ENCODE data around the gene GDE1.

The GDE1 gene

DNA sequence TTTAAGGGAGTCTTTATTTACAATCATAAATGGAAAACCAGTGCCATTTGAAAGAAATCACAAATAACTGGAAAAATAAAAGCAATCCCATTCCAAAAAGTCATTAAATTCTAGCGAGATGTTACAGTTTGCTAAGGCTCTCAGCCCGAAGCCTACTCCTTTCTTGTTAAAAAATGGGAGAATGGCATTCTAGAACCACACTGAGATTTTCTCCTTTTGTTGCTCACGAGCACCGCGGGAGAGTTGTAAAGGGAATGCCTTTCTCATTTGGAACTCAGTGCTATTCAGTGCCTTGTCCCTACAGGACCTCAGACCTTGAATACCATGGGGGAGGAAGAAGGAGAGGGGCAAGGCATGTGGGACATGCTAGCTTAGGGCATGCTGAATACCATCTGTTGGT is 36.3 kb downstream of the GDE1 start:
- no peak for DNase-seq

DNA sequence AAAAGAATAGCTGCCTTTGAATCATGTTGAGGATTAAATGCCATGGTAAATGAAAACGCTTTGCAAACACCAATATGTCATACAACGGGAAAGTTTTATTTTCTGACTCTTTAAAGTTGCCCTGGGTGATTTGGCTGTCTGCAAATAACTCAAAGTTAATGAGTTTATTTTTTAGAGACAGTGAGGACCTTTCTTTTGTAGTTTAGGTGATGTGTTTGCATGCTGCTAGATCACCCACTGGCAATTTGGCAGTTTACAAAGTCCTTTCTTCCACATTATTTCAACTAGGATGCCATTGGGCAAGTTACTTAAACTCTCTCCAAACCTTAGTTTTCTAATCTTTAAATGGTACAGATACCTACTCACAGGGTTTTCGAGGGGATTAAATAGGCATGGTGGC is 37.8 kb downstream of the GDE1 start:
- no peak for DNase-seq

DNA sequence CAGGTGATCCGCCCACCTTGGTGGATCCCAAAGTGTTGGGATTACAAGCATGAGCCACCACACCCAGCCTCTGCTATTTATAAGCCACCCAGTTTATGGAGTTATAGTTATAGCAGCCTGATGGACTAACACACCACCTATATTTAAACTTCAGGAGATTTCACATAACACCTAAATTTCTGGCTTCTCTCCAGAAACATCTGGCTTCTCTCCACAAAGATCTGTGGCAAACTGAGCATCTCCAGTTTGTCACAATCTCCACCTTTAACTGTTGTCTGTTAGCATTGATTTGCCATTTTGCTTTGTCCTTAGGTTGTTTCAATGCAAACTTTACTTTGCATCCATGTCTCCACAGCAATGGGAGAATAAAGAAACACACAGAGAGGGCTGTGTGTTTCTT is 39.6 kb downstream of the GDE1 start:
- no peak for DNase-seq

DNA sequence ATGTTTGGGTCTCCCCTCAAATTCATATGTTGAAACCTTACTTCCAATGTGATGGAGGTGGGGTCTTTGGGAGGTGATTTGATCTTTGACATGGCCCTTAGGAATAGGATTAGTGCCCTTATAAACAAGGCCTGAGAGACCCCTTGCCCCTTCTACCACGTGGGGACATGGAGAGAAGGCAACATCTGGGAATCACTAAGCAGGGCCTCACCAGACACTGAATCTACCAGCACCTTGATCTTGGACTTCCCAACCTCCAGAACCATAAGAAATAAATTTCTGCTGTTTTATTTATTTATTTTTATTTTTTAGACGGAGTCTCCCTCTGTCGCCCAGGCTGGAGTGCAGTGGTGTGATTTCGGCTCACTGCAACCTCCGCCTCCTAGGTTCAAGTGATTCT is 40.1 kb downstream of the GDE1 start:
- no peak for DNase-seq

DNA sequence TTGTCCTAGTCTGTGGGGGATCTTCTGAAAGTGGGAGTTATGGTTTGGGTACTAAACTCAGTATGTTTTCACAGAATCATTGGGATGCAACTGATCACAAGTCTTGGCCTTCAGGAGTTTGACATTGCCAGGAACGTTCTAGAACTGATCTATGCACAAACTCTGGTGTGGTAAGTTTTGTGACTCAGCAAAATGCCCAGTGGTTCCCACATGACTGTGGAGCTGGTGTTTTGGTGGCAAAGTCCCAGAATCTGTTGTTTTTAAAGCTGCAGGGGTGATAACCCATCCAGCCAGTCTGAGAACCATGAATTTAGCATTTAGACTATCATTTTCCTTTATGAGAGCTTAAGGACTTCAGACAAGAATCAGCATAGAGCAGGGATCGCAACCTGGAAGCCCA is 40.6 kb downstream of the GDE1 start:
- DNase-seq: no peak

DNA sequence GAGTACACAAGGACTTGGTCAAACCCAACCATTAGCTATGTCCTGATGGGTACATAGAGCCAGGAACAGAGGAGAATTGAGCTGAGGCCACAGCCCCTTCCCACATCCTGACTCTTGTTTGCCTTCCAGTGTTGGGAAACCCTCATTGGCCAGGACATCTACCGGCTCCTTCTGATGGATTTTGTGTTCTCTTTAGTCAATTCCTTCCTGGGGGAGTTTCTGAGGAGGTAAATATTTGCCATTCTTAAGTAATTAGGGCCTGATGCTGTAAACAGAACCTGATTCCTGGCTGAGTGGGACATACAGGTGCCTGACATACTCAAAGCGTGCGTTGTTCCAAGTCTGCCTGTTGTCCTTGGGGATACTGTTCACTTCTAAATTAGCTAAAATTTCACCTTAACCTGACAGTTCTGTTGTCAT is 42.6 kb downstream of the GDE1 start:
- no peak for DNase-seq

DNA sequence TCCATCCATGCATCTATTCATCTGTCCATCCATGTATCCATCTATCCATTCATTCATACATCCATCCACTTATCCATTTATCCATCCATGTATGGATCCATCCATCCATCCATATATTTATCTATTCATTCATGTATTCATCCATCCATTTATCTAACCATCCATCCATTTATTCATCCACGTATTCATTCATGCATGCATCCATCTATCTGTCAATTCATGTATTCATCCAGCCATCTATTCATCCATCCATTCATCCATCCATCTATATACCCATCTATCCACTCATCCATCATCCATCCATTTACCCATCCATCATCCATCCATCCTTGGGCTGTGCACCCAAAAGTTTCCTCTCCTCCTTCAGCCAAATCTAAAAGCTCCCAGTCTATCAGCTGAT is 43.4 kb downstream of the GDE1 start:
- DNase-seq: no peak

DNA sequence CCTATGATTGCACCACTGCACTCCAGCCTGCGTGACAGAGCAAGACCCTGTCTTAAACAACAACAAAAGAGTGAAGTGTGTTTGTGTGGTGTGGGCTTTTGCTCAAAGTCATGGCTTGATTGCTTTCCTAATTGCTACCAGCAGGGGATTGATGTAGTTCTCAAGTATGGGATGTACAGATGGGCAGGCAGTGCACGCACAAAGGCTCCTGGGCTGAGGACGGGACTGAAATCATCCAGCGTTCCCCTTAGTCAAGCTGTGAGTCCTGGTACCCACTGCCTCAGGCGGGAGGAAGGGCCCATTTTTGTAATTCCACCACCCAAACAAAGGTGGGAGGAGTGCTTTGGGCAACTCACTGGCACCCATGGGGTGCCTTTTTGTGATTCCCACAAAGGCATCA is 47.3 kb downstream of the GDE1 start:
- no peak for DNase-seq

DNA sequence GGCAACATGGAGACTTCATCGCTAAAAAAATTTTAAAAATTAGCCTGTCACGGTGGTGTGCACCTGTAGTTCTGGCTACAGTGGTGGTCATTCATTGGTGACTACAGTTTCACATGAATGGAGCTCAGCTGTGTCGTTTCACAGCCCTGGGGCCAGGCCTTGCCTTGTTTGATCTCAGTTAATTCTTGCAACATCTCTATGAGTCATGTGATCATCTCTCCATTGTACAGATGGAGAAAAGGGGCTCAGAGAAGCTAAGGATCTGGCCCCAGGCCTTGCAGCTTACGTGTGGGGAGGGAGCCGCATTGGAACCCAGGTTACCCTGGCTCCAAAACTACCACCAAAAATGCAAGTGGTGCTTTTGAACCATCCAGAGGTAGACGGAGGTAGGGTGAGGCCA is 49.4 kb downstream of the GDE1 start:
- DNase-seq: no peak

DNA sequence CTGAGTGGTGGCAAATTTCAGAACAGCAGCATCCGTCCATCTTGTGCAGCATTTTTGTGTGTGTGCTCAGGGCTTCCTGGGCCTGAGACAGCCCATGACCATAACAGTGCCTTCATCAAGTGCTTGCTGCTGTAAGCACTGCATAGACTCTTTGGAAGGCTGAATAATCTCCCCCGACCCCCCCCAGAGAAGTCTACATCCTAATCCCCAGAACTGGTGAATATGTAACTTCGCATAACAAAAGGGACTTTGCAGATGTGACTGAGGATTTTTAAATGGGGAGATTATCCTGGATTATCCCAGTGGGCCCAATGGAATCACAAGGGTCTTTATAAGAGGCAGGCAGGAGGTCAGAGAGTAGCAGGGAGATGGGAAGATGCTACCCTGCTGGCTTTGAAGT is 53.6 kb downstream of the GDE1 start:
- DNase-seq: no peak

DNA sequence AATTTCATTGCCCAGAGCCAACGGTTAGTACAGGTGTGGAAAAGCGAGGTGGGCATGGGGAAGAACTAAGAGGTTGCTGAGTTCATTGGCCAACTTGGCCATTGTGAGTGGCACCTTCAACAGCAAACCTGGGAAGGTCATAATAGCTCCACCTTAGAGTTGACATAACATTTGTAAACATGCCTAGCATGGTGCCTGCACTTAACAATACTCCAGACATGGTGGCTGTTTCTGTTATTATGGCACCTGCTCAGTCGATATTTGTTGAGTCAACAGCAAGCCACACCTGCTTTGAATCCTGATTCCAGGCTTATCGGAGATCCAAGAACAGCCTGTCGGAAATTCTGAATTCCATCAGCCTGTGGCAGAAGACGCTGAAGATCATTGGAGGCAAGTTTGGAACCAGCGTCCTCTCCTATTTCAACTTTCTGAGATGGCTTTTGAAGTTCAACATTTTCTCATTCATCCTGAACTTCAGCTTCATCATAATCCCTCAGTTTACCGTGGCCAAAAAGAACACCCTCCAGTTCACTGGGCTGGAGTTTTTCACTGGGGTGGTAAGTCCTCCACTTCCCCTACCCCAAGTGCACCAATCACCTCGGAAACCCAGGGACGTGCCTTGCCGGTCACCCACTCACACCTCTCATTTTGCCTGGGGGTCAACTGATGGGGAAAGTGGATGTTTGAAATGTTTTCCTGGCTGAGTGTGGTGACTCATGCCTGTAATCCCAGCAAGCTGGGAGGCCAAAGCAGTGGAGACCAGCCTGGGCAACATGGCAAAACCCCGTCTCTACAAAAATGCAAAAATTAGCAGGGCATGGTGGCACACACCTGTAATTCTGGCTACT is 58.2 kb downstream of the GDE1 start:
- no peak for DNase-seq

DNA sequence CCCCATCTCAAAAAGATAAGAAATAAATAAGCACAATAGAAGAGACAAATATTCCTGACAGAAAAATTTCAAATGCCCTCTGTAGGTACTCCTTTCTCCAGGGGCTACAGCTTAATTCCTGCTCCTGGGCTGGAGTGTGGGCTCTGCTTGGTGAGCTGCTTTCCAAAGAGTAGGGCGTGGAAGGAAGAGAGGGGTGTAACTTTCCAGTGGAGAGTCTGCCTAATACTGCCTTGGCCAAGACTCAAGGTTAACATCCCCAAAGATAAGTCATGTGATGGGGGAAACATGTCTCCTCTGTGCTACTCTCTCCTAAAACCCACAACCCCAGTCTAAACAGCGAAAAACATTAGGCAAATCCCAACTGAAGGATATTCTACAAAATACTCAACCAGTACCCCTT is 61.5 kb downstream of the GDE1 start:
- DNase-seq: no peak

DNA sequence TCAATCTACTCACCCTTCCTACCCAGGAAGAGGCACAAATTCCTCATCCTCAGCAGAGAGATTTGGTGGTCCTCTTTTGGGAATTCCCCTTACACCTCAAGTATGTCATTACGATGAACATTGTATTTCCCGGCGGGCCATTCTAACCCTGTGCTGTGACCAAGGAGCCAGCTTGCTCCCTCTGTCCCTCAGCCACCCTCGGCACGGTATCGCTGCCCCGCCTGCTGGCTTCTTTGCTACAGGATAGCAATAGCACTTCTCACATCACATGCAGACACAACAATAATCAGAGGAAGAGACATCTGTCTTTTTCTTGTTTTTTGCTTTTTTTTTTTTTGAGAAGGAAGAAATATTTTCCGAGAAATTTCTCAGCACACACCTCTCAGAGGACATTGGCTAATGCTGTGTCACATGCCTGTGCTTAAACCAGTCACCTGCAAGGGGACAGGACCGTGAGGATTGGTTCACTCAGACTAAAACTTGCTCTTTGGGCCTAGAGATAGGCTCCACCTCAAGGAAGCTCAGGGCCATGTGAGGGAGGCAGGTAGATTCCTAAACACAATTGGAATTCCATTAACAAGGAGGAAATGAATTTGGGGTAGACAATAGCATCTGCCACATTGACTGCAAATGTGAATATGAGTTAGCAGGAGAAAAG is 63.0 kb downstream of the GDE1 start:
- no peak for DNase-seq
